A673 (cell line): ENCODE results near the gene PKNOX2.

Source experiments
- CTCF ChIP-seq: fragments of 300-800, 200-600 bp; sonication (generic); conservative IDR thresholded peaks from 2 replicates; pipeline ENCODE4 v1.5.1; 2017; ENCODE audit warnings: low read depth, mild to moderate bottlenecking, antibody characterized with exemption, low read length, moderate library complexity, mixed read lengths
- EZH2 ChIP-seq: fragments of 200-600 bp; sonication (generic); IDR thresholded peaks from 2 replicates; pipeline ENCODE4 v1.6.1; 2017; ENCODE audit warnings: borderline replicate concordance, low read depth, mild to moderate bottlenecking, mixed read lengths, antibody characterized with exemption, low read length; ENCODE audit not compliant: poor library complexity, severe bottlenecking

GRCh38 chr11:125170001-125170509, 5.5 kb downstream of the PKNOX2 start:
- TF ChIP-seq CTCF (no peak), EZH2 (no peak)
